ENCODE measurements around the gene TBX15.

The TBX15 gene

DNA sequence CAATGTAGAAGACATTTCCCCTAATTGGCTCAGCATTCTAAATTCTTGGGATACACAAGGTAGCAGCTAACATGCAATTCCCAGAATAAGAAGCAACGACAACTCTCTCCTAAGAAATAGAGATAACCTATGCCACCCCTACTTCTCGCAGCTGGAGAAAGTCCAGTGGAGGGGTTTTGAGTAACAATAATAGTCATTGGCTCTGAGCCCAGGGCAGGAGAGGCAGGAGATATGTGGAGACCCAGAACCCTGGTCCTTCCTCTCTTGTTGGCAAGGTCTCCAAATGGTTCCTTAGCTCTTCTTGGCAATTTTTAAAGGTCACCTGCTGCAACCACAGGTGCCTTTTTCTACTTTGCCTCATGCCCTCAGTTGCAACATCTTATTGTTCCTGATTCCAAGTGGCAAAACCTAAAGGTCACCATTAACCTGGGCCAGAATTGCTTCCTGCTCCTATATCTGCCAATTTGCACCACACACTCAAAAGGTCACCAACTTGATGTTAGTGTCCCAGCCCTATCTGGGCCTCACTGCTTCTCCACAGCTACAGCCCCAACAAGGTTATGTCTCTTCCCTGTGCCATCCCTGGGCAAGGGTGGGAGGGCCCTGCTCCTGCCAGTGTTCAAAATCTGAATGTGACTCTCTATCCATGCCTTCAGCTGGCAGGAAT is 36.7 kb downstream of the TBX15 start:
- in situ Hi-C loops (cut with MboI; ENCODE audit: low sequenced_read_pairs, unreplicated experiment) = no loop called here
- no peak for DNase-seq (ENCODE audit: low spot score)
- TF ChIP-seq, protein P1, sequence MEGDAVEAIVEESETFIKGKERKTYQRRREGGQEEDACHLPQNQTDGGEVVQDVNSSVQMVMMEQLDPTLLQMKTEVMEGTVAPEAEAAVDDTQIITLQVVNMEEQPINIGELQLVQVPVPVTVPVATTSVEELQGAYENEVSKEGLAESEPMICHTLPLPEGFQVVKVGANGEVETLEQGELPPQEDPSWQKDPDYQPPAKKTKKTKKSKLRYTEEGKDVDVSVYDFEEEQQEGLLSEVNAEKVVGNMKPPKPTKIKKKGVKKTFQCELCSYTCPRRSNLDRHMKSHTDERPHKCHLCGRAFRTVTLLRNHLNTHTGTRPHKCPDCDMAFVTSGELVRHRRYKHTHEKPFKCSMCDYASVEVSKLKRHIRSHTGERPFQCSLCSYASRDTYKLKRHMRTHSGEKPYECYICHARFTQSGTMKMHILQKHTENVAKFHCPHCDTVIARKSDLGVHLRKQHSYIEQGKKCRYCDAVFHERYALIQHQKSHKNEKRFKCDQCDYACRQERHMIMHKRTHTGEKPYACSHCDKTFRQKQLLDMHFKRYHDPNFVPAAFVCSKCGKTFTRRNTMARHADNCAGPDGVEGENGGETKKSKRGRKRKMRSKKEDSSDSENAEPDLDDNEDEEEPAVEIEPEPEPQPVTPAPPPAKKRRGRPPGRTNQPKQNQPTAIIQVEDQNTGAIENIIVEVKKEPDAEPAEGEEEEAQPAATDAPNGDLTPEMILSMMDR (IDR thresholded peaks at IDR 0.05; ENCODE audit: borderline replicate concordance, control extremely low read depth, extremely low read depth, insufficient read depth, missing control alignments) = no peak

DNA sequence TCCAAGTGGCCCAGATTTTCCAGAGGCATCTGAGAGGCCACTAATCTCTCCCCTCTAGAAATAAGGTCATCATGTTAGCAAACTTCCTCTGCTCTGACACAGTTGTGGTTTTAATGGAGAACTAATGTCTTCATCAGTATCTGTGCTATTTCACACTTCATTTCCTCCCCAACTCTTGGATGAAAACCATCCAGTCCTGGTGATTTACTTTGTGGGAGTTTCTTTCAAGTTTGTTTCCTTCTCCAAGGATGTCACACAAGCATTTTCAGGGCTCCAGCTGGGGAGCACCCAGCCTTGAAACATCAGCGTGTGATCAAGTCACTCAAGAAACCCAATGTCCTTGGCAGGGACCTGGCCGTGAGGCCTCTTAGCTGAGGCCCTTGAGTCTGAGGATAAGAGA is 38.8 kb downstream of the TBX15 start:
- TF ChIP-seq, protein P1 (IDR thresholded peaks at IDR 0.05; ENCODE audit: borderline replicate concordance, control extremely low read depth, extremely low read depth, insufficient read depth, missing control alignments) = no peak
- no peak for DNase-seq (ENCODE audit: low spot score)
- in situ Hi-C loops (cut with MboI; ENCODE audit: low sequenced_read_pairs, unreplicated experiment) = no loop called here

DNA sequence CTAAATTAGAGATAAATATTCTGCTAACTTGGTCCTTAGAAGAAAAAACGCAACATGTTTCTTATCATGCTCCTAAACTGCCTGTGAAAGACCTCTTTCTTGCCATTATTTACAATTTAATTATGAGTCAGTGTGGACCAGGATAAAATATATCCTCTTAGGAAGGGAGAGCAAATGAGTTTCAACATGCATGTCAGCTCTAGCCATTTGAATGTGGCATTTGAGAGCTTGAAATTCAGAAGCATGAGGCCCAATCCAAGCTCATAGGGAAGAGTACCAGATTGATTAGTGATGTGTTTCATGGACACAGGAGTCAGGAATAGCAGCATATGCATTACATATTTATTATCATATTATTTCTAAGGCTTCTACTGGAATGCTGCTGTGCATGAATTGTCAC is 39.3 kb downstream of the TBX15 start:
- no peak for DNase-seq (ENCODE audit: low spot score)
- in situ Hi-C loops (cut with MboI; ENCODE audit: low sequenced_read_pairs, unreplicated experiment) = no loop called here
- TF ChIP-seq, protein P1 (IDR thresholded peaks at IDR 0.05; ENCODE audit: borderline replicate concordance, control extremely low read depth, extremely low read depth, insufficient read depth, missing control alignments) = no peak

DNA sequence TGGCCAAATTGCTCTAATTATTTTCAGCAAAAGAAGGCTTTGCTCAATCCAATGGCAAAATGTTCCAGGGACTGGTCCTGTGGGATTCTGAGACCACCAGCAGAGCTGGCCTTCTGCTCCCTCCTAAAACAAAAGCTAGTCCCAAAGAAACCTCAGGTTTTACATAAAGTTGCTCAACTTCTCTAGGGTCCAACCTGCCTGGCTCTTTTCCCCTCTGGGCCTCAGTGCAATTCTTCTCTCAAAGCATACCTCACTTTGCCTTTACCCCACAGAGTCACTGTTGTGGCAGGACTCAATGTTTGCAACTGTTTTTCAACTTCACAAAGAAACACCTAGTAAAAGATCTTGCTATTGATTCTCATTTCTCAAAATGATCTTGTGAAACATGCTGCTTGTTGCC is 39.8 kb downstream of the TBX15 start:
- TF ChIP-seq, protein P1 (IDR thresholded peaks at IDR 0.05; ENCODE audit: borderline replicate concordance, control extremely low read depth, extremely low read depth, insufficient read depth, missing control alignments) = no peak
- in situ Hi-C loops (cut with MboI; ENCODE audit: low sequenced_read_pairs, unreplicated experiment) = no loop called here
- DNase-seq (ENCODE audit: low spot score) = no peak

DNA sequence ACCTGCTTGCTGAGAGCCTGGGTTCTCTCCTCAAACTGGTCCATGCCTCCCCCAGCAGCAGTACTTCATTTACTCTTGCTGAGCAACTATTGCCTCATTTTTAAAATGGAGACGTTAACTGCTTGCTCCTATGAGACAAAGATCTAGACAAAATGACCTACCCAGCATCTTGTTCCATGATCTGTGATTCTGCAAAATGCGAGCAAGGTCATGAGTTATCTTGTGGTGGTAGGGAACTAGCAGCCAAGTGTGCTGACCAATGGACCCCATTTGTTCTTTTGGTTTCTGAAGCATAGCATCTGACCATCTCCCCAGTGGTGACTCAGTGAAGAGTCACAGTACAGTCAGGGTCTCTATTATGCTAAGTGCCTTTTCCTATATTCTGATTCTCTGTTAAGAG is 40.4 kb downstream of the TBX15 start:
- TF ChIP-seq, protein P1 (IDR thresholded peaks at IDR 0.05; ENCODE audit: borderline replicate concordance, control extremely low read depth, extremely low read depth, insufficient read depth, missing control alignments) = no peak
- in situ Hi-C loops (cut with MboI; ENCODE audit: low sequenced_read_pairs, unreplicated experiment) = no loop called here
- no peak for DNase-seq (ENCODE audit: low spot score)

DNA sequence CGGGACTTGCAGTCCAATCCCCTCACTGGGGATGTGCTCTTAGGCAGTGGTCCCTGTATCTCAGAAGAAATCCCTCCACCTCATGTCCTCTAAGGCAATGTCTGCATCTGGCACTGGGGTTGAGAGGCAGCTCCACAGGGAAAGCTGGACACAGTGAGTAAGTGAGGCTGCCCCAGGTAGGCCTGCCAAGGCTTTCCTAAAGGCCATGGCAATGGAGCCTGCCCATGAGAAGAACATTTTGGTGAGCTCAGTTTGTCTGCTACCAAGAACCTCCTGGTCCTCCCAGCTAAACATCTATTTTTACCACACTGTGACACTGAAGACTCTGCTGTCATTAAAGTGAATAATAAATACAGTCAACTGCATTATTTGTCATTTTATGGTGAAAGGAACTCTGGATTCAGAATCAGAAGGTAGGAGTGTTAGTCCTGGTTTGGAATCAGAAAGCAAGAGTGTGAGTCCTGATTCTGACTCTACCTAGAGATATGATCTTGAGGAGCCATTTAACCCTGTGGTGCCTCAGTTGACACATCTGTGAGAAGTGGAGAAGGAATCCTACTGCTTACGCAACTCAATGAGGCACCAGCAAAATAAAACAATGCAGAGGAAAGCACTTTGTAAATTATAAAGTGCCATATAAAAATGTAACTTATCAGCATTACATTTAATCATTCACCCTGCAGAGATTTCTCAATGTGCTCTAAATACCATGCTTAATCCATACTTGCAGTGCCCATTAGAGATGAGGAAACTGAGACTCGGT is 41.0 kb downstream of the TBX15 start:
- DNase-seq (ENCODE audit: low spot score) = no peak
- in situ Hi-C loops (cut with MboI; ENCODE audit: low sequenced_read_pairs, unreplicated experiment) = no loop called here
- TF ChIP-seq, protein P1 (IDR thresholded peaks at IDR 0.05; ENCODE audit: borderline replicate concordance, control extremely low read depth, extremely low read depth, insufficient read depth, missing control alignments) = no peak

All from GM13976 (cell line).